HCT116 (cell line): ENCODE measurements around the gene ENHO. TPM values are rescaled to one million over a fixed set of nuclear protein-coding genes. Genes with fewer than 3 reads are reported as not detected.

Source experiments
- ATAC-seq: fragments of 200-7000 bp; cut with Tn5 transposase; 2 replicates; pipeline ENCODE4 v1.9.1; 2020; ENCODE audit warnings: mild to moderate bottlenecking, moderate library complexity
- BruUV-seq: library from RNA; stranded (reverse); fragments of 400-500 nt; replicated peaks from 2 replicates; lab custom pipeline; 2021; lab: Mats Ljungman, UMichigan
- CTCF ChIA-PET: fragments of 300-600 bp; sonication (Branson Sonifier 250); formaldehyde crosslinking; loops from one replicate; lab custom pipeline; 2021; ENCODE audit warnings: antibody characterized with exemption; lab: Charles Lee
- POLR2A ChIA-PET: fragments of 300-600, 350-600 bp; sonication (Branson Sonifier 250); formaldehyde crosslinking; loops from one replicate; lab custom pipeline; 2021; ENCODE audit warnings: antibody characterized with exemption; lab: Charles Lee
- RAD21 ChIA-PET, 2 experiments: fragments of 300-600 bp; sonication (Branson Sonifier 250); formaldehyde crosslinking; loops; one replicate each; lab custom pipeline; 2023; ENCODE audit warnings: low total read pairs in 2 of 2; ENCODE audit not compliant: uncharacterized antibody in 2 of 2, unreplicated experiment in 2 of 2, low non-redundant PET in 1 of 2; lab: Charles Lee
- DNase-seq: peaks from one replicate; pipeline ENCODE4 v3.0.0-alpha.2; 2010; ENCODE audit warnings: low read depth, low spot score
- H2AFZ ChIP-seq: fragments of 200-600 bp; shearing (Covaris generic), sonication (generic); 2 replicates; pipeline ENCODE4 v1.6.1; 2017; ENCODE audit warnings: low read depth, mixed run types, mixed read lengths, antibody characterized with exemption, low read length; ENCODE audit not compliant: poor library complexity, severe bottlenecking
- H3K27ac ChIP-seq: 2 replicates; pipeline ENCODE4 v1.5.1; 2012; ENCODE audit warnings: low read depth, low read length
- H3K27me3 ChIP-seq: fragments of 200-600 bp; sonication (generic); 2 replicates; pipeline ENCODE4 v1.6.1; 2016; ENCODE audit warnings: mixed run types, low read length, mixed read lengths; ENCODE audit not compliant: insufficient read depth
- H3K36me3 ChIP-seq, 2 experiments: fragments of 200-500 bp in 1 of 2; fragments of 200-600 bp in 1 of 2; sonication (Bioruptor generic) in 1 of 2; sonication (generic) in 1 of 2; 2 replicates each; pipeline versions ENCODE4 v1.5.1 to v1.6.1; 2014 to 2016; ENCODE audit warnings: low read length in 2 of 2, inconsistent platforms in 1 of 2, mixed read lengths in 1 of 2, mixed run types in 1 of 2; ENCODE audit not compliant: insufficient read depth in 2 of 2, control insufficient read depth in 1 of 2
- H3K4me1 ChIP-seq, 2 experiments: fragments of 200-600 bp in 1 of 2; sonication (generic) in 1 of 2; 2 replicates each; pipeline versions ENCODE4 v1.5.1 to v1.6.1; 2012 to 2017; ENCODE audit warnings: low read length in 2 of 2, inconsistent platforms in 1 of 2, mild to moderate bottlenecking in 1 of 2, mixed read lengths in 1 of 2, mixed run types in 1 of 2, moderate library complexity in 1 of 2; ENCODE audit not compliant: insufficient read depth in 2 of 2, control insufficient read depth in 1 of 2
- H3K4me2 ChIP-seq: fragments of 200-600 bp; sonication (generic); 2 replicates; pipeline ENCODE4 v1.6.1; 2017; ENCODE audit warnings: mixed run types, low read length, mixed read lengths
- H3K4me3 ChIP-seq, 2 experiments: fragments of 200-600 bp in 1 of 2; sonication (generic) in 1 of 2; replicated peaks in 1 of 2; 2 replicates each; pipeline ENCODE4 v1.5.1; 2011 to 2016; ENCODE audit warnings: low read length in 2 of 2, control low read depth in 1 of 2, low read depth in 1 of 2, mild to moderate bottlenecking in 1 of 2, mixed read lengths in 1 of 2, mixed run types in 1 of 2
- H3K79me2 ChIP-seq: fragments of 200-600 bp; sonication (generic); 2 replicates; pipeline ENCODE4 v1.6.1; 2017; ENCODE audit warnings: mild to moderate bottlenecking, mixed run types, low read length, moderate library complexity, mixed read lengths; ENCODE audit not compliant: insufficient read depth
- H3K9ac ChIP-seq: fragments of 200-600 bp; sonication (generic); 2 replicates; pipeline ENCODE4 v1.6.1; 2016; ENCODE audit warnings: low read length, mixed read lengths
- H3K9me2 ChIP-seq: fragments of 200-600 bp; sonication (generic), shearing (Covaris generic); 2 replicates; pipeline ENCODE4 v1.6.1; 2017; ENCODE audit warnings: mixed run types, mild to moderate bottlenecking, moderate library complexity; ENCODE audit not compliant: insufficient read depth
- H3K9me3 ChIP-seq, 2 experiments: fragments of 200-500 bp in 1 of 2; fragments of 200-600 bp in 1 of 2; sonication (Bioruptor generic) in 1 of 2; sonication (generic) in 1 of 2; 2 replicates each; pipeline ENCODE4 v1.6.1; 2014 to 2017; ENCODE audit warnings: low read length in 2 of 2, mixed read lengths in 2 of 2, inconsistent platforms in 1 of 2, low read depth in 1 of 2, mild to moderate bottlenecking in 1 of 2, mixed run types in 1 of 2, moderate library complexity in 1 of 2; ENCODE audit not compliant: control insufficient read depth in 1 of 2, insufficient read depth in 1 of 2
- H4K20me1 ChIP-seq: fragments of 200-600 bp; sonication (generic), shearing (Covaris generic); 2 replicates; pipeline ENCODE4 v1.6.1; 2017; ENCODE audit warnings: mixed run types, mild to moderate bottlenecking, moderate library complexity; ENCODE audit not compliant: insufficient read depth
- CBX3 ChIP-seq: IDR thresholded peaks from 2 replicates; pipeline ENCODE4 v1.6.1; 2012; ENCODE audit warnings: low read depth
- CTCF ChIP-seq, 3 experiments: fragments of 200-600 bp in 1 of 3; sonication (generic) in 1 of 3; IDR thresholded peaks in 2 of 3; conservative IDR thresholded peaks in 1 of 3; 2 replicates each; pipeline ENCODE4 v1.5.1; 2012 to 2017; ENCODE audit warnings: low read depth in 2 of 3, low read length in 2 of 3, antibody characterized with exemption in 1 of 3, borderline replicate concordance in 1 of 3, control low read depth in 1 of 3, mild to moderate bottlenecking in 1 of 3, mixed read lengths in 1 of 3, mixed run types in 1 of 3, moderate library complexity in 1 of 3; ENCODE audit not compliant: insufficient read depth in 1 of 3
- EGR1 ChIP-seq: IDR thresholded peaks from 2 replicates; pipeline ENCODE4 v1.6.1; 2012; ENCODE audit warnings: low read depth
- ELF1 ChIP-seq: IDR thresholded peaks from 2 replicates; pipeline ENCODE4 v1.6.1; 2012; ENCODE audit warnings: low read depth, borderline replicate concordance
- EZH2 ChIP-seq: fragments of 200-600 bp; sonication (generic); IDR thresholded peaks from 2 replicates; pipeline ENCODE4 v1.6.1; 2017; ENCODE audit warnings: antibody characterized with exemption, mixed run types
- FOSL1 ChIP-seq: IDR thresholded peaks from 2 replicates; pipeline ENCODE4 v1.6.1; 2012; ENCODE audit warnings: low read depth
- JUND ChIP-seq: IDR thresholded peaks from 2 replicates; pipeline ENCODE4 v1.6.1; 2012
- POLR2A ChIP-seq: IDR thresholded peaks from 2 replicates; pipeline ENCODE4 v1.7.0; 2011; ENCODE audit warnings: borderline replicate concordance; ENCODE audit not compliant: insufficient read depth, insufficient read length; ENCODE audit errors: extremely low read depth
- SIN3A ChIP-seq: IDR thresholded peaks from 2 replicates; pipeline ENCODE4 v1.6.1; 2012; ENCODE audit warnings: low read depth
- TCF7L2 ChIP-seq: IDR thresholded peaks from 2 replicates; pipeline ENCODE4 v1.7.0; 2011; ENCODE audit warnings: borderline replicate concordance, inconsistent platforms; ENCODE audit not compliant: insufficient read depth, insufficient read length; ENCODE audit errors: extremely low read depth
- ZNF274 ChIP-seq: fragments of 200-500 bp; sonication (Bioruptor generic); IDR thresholded peaks from 2 replicates; pipeline ENCODE4 v1.6.1; 2014; ENCODE audit warnings: mild to moderate bottlenecking, low read depth, low read length, inconsistent platforms
- intact Hi-C: fragments of 100-400 bp; cut with micrococcal nuclease; formaldehyde crosslinking; loops from 2 replicates; pipeline ENCODE4 v1.10.0; 2022
- total RNA-seq: library from RNA; stranded (reverse); gene quantifications from one replicate; pipeline ENCODE4 v1.2.1, GENCODE V29; 2021; ENCODE audit not compliant: unreplicated experiment

ENHO gene
- total RNA-seq, 1 experiment from 2014 or later: 6.1 TPM

GRCh38 chr9:34545497-34545896 is 22.7 kb upstream of the ENHO start (continued):
- TF ChIP-seq ELF1 (no peak), EZH2 (no peak), POLR2A (no peak), EGR1 (no peak), CBX3 (no peak), SIN3A (no peak), TCF7L2 (no peak), JUND (no peak)

GRCh38 chr9:34544035-34544434 is 21.2 kb upstream of the ENHO start:
- ChIA-PET CTCF (interaction anchor here (1.3 to 1.6 kb wide), 2 partner anchors 47 to 140 kb away, joined by 3 to 6 read pairs; no protein-coding TSS in a partner anchor), POLR2A (no interaction called here), RAD21 (no interaction called here)
- Histone ChIP-seq H2AFZ (no peak overlapping the region), H3K36me3 (no peaks in the 10 kb centered on the region), H3K4me3 (no peak overlapping the region), H3K79me2 (no peaks in the 10 kb centered on the region), H3K9me3 (no peaks in the 10 kb centered on the region), H3K4me2 (no peak overlapping the region), H3K4me1 (peaks cover 0 to 12% of the 10 kb centered on the region in 2 experiments; a peak in 3 of 4 replicates), H3K9ac (no peak overlapping the region), H3K9me2 (no peaks in the 10 kb centered on the region), H3K27me3 (no peaks in the 10 kb centered on the region), H4K20me1 (no peaks in the 10 kb centered on the region), H3K27ac (no peak overlapping the region)
- no TSS peak for BruUV-seq
- intact Hi-C loops: no loop called here
- TF ChIP-seq ZNF274: no peak
- no peak for TF ChIP-seq CTCF (IDR thresholded peaks at IDR 0.05 in 2 of 3, conservative IDR thresholded peaks at IDR 0.05 in 1 of 3; ENCODE audit: borderline replicate concordance in 1 of 3, insufficient read depth in 1 of 3, low read depth in 2 of 3, low read length in 2 of 3)
- no peak for TF ChIP-seq FOSL1
- DNase-seq: no peak
- ATAC-seq: no peak
